Measurements from ENCODE around the gene LSP1.
"Not testable (repeated sequence)": the region's sequence is repeated elsewhere in the genome, so short reads cannot be mapped to it uniquely, and the experiment has no call there.

LSP1 gene

GRCh38 chr11:1879342-1879940 lies 26.6 kb downstream of the LSP1 start:
- no peak for DNase-seq

DNA sequence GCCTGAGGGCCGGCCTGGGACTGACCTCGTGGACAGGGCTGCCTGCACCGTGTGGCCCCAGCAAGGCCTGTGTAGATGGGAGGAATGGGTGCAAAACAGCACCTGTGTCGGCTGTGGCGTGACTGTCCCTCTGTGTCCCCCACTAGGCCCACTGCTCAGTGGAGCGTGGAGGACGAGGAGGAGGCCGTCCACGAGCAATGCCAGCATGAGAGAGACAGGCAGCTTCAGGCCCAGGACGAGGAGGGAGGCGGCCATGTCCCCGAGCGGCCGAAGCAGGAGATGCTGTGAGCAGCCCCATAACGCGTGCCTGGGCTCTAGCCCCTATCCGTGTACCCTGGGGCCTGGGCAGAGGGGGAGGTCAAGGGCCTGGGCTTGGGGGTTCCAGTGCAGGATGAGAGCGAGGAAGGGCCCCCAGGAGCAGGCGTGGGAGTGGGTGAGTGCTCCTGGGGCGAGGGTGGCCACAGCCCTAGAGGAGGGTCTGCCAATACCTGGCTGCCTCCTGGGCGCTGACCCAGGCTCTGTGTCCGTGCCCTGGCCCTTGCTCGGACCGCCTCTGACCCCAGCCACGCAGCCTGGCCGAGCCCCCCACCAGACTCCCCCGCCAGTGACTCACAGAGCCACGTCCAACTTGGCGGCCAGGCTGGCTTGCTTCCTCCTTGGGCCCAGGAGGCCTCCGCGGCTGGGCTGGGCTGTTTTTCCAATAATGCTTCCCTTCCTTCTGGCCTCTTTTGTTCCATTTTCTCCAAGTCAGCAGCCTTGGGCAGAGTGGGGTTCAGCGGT lies 27.2 kb downstream of the LSP1 start:
- no peak for DNase-seq

DNA sequence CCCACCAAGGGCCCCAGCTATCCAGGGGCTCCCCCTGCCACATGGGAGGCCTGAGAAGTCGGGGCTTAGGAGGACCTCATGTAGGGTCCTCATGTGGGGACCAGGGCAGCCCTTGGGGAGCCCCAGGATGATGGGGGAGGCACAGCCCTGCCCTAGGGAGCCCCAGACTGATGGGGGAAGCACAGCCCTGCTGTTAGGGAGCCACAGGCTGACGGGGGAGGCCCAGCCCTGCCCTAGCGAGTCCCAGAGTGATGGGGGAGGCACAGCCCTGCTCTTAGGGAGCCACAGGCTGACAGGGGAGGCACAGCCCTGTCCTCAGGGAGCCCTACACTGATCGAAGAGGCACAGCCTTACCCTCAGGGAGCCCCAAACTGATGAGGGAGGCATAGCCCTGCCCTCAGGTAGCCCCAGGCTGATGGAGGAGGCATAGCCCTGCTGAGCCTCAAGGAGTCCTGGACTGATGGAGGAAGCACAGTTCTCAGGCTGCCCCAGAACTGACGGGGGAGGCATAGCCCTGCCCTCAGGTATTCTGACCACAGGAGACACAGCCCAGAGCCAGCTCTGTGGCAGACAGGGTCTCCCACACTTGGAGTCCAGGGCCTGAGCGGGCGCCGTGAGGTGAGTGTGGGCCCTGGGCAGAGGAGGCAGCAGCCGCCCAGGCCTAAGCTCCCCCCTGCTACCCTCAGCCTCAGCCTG lies 28.0 kb downstream of the LSP1 start:
- DNase-seq = no peak

DNA sequence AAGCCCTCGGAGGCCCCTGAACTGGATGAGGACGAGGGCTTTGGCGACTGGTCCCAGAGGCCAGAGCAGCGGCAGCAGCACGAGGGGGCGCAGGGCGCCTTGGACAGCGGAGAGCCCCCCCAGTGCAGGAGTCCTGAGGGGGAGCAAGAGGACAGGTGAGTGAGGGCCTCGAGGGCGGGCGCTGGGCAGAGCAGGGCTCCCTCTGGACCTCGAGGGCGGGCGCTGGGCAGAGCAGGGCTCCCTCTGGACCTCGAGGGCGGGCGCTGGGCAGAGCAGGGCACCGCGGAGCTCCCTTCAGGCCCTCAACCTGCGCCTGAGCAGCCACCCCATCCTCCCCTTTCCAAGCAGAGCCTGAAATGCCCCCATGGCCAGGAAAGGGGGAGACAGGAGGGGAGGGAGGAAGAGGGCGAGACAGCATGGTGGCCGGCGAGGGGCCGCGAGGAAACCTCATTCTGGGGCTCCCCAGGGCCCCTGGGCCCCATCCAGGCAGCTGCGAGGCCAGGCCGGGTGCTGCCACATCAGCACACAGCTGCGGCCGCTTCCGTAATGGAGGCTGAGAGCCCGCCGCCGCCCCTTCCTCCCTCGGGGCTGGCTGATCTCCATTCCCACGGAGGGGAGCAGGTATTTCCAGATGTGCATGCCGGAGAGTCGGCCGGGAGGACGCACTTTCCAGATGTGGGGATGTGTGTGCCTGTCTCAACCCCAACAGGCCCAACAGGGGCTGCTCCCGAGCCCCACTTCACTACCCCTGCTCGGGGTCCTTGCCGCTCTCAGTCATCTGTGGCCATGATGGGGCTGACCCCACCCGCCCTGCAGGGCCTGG lies 28.8 kb downstream of the LSP1 start:
- DNase-seq = no peak

GRCh38 chr11:1882265-1883238 lies 29.7 kb downstream of the LSP1 start:
- DNase-seq = peak; percentile 81

DNA sequence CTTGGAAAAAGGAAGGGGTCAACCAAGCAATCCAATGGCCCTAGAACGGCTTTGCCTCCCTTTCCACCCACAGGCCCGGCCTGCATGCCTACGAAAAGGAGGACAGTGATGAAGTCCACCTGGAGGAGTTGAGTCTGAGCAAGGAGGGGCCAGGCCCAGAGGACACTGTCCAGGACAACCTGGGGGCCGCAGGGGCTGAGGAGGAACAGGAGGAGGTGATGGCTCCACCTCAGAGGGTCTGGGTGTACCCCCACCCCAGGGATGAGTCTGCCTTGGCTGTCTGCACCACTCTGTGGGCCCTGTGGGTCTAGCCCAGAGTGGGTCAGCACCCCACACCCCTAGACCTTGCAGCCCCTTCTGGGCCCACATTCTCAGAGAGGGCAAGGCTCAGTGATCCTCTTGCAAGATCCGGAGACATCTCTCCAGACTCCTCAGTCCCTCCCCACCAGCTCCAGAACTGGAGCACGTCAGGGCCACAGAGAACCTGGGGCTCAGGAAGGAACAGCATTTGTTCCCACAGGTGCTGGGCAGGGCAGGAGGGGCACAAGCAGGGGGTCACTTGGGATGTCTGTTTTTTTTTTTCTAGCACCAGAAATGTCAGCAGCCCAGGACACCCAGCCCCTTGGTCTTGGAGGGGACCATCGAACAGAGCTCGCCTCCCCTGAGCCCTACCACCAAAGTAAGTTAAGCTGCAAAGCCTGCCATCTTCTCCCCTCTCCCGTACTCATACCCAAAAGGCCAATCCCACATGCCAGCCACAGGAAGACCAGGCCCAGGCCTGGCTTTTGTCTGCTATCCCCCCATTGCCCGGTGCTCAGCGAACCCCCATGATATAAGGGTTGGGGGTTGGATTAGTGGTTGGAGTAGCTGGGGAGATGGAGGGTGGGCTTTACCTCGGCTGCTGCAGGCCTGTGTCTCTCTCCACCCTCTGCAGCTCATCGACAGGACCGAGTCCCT lies 30.7 kb downstream of the LSP1 start:
- no peak for DNase-seq

- no peak for DNase-seq
These were observed 31.4 kb downstream of the LSP1 start for GRCh38 chr11:1884303-1884700.

GRCh38 chr11:1886551-1886950 lies 33.7 kb downstream of the LSP1 start:
- DNase-seq = not testable (repeated sequence)

GRCh38 chr11:1887451-1888346 lies 34.8 kb downstream of the LSP1 start:
- DNase-seq = no peak

- no peak for DNase-seq
These were observed 35.5 kb downstream of the LSP1 start for GRCh38 chr11:1888347-1888753.

GRCh38 chr11:1888811-1889210 lies 35.9 kb downstream of the LSP1 start:
- no peak for DNase-seq

GRCh38 chr11:1889224-1889930 lies 36.5 kb downstream of the LSP1 start:
- DNase-seq = no peak

DNA sequence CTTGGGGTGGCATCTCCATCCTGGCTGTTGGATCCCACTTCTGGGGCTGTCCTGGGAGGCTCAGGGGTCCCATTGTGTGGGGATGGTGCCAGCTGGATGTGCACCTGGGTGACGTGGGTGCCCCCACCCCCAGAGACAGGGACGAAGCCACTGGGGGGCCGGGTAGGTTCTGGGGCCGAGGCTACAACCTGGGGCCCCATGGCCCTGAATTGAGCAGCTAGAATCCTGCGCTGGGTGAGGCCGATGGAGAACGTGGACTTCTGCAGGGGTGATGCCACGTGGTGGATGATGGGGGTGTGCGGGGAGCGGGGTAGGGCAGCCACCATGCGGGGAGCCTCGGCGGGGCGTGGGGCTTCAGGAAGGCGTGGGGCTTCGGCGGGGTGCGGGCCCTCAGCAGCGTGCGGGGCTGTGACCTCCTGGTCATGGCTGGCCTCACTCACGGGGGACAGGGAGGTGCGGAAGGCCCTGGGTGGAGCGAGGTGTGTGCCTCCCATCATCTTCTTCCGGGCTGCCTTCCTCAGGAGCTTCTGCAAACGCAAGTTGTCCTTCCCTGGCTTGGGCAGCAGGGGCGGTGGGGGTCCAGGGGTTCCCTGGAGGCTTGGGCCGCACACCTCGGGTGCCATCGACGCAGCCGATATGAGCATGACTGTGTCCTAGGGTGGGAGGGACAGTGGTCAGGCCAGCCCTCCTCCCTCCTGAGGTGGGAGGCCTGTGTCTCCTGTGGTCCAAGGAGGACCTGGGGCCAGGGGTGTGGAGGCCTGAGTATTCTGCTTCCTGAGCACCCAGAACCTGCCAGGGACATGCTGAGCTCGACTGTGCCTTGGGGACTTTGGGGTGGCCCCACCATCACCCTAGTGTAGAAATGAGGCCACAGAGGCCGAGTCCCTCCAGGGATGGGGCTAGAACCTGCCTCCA lies 37.3 kb downstream of the LSP1 start:
- DNase-seq = no peak

GRCh38 chr11:1890856-1891830 lies 38.3 kb downstream of the LSP1 start:
- DNase-seq = no peak

- DNase-seq = no peak
These were observed 38.9 kb downstream of the LSP1 start, which contains the start of gene PRR33 for GRCh38 chr11:1891831-1892115. TSS of gene PRR33 (minus strand) at chr11:1891895. CDS start at chr11:1890584, 1,311 bp downstream.

DNA sequence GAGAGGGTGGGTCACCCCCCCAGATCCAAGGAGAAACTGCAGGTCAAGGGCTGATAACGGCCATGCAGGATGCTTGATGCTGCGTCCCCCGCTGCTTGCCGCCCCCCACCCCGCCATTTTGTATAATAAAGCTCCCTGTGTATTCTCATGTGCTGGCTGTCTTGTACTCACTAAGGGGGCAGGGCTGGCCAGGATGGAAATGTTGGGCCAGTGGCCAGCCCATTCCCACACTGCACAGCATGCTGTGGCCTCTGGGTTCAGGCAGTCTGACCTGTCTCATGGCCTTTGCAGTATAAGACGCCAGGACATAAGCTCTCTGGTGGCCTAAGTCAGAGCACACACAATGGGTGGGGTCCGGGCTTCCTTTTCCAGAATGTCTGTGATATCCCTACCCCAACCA lies 39.2 kb downstream of the LSP1 start:
- DNase-seq = no peak

DNA sequence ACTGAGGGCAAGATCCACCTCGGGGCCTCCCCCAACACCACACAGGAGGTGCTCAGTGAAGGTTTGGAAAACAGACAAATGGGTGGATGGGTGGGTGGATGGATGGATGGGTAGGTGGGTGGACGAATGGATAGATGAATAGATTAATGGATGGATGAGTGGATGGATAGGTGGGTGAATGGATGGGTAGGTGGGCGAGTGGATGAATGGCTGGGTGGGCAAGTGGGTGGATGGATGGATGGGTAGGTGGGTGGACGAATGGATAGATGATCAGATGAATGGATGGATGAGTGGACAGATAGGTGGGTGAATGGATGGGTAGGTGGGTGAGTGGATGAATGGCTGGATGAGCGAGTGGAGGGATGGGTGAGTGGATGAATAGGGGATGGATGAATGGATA lies 39.7 kb downstream of the LSP1 start:
- no peak for DNase-seq

Data from NCI-H345 (cell line).